Tongue (tissue), 2 donors: Measurements from ENCODE around the gene CALY. TPM values are rescaled to one million over a fixed set of nuclear protein-coding genes. Genes with fewer than 3 reads are reported as not detected.
"Not testable (repeated sequence)": the region's sequence is repeated elsewhere in the genome, so short reads cannot be mapped to it uniquely, and the experiment has no call there.

ENCODE experiments used
- DNase-seq: peaks from one replicate; pipeline ENCODE4 v3.0.0-alpha.2; 2015
- total RNA-seq: library from RNA; depleted of rRNA; stranded (reverse); fragments of >200 nt; gene quantifications from one replicate; pipeline ENCODE4 v1.2.3, GENCODE V29; 2014

Gene CALY, protein sequence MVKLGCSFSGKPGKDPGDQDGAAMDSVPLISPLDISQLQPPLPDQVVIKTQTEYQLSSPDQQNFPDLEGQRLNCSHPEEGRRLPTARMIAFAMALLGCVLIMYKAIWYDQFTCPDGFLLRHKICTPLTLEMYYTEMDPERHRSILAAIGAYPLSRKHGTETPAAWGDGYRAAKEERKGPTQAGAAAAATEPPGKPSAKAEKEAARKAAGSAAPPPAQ
- total RNA-seq = not detected

GRCh38 chr10:133336577-133337369, at the start of gene CALY:
Gene CALY (minus strand): TSS chr10:133336896. CDS start chr10:133328989, 7,907 bp downstream.
- DNase-seq = peak; percentile 34

GRCh38 chr10:133385214-133385613, 48.5 kb upstream of the CALY start:
- no peak for DNase-seq

GRCh38 chr10:133384071-133384470, 47.4 kb upstream of the CALY start:
- no peak for DNase-seq

- DNase-seq = no peak
Measured at GRCh38 chr10:133383551-133383950, 46.9 kb upstream of the CALY start.

DNA sequence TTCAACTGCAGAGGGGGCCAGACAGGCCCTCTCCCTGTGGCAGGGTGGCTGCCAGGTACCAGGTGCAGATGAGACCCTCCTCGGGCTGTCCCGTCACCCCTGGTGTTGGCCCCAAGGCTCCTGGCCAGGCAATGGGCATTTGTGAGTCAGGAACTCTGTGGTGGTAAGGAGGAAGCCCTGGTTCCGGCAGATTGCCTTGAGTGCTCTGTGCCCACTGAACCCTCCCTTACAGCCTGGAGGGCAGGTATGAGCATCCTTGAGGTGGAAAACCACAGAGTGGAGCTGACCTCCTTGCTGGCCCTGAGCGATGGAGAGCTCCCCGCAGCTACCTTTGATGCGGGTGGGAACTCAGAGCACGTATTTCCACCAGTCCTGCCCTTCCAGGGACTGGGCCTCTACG, 44.3 kb upstream of the CALY start:
- no peak for DNase-seq

DNA sequence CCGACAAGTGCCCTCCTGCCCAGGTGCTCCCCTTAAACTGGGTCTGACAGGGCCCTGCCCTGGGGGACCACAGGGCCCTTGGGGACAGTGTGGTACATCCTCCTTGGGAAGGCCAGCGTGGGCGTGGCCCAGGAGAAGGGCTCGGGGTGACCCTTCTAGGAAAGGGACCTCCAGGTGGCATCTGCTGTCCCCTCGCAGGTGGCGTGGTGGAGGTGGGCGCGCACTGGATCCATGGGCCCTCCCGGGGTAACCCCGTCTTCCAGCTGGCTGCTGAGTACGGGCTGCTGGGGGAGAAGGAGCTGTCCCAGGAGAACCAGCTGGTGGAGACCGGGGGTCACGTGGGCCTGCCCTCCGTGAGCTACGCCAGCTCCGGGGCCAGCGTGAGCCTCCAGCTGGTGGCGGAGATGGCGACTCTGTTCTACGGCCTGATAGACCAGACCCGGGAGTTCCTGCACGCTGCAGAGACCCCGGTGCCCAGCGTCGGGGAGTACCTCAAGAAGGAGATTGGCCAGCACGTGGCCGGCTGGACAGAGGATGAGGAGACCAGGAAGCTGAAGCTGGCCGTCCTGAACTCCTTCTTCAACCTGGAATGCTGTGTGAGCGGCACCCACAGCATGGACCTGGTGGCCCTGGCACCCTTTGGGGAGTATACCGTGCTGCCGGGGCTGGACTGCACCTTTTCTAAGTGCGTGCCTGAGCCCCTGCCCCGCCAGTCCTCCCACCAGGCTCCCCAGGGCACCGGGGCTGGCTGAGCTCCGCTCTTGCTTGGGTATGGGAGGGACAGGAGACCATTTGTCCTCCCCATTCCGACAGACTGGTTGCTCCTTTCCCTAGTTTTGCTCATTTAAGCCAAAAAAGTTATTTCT, 43.3 kb upstream of the CALY start:
- DNase-seq = no peak

DNA sequence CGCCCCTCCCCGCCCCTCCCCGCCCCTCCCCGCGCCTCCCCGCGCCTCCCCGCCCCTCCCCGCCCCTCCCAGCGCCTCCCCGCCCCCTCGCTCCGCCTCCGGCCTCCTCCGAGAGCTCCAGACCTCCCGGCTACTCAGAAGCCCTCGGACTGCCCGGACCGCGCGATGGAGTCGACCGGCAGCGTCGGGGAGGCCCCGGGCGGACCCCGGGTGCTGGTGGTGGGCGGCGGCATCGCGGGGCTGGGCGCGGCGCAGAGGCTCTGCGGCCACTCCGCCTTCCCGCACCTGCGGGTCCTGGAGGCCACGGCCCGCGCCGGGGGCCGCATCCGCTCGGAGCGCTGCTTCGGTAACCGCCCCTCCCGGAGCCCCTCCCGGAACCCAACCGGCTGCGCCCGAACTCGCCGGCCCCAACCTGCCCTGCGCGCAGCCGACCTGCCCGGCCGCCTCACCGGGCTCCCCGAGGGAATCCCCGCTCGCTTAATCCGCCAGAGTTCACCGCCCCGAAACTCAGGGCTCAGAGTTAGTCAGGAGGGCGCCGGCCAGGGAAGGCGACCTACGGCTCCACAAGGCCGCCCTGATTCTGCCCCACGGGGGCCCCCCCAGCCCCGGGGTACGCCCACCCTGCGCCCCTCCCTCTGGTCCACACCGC, 42.6 kb upstream of the CALY start, which contains the start of gene PAOX:
Gene PAOX, plus strand, starts transcription at position 111 of the 649 bp plus-strand sequence. Its CDS starts 55 bp downstream, at position 166.
- peak; percentile 73 for DNase-seq

GRCh38 chr10:133378251-133379096, 41.8 kb upstream of the CALY start:
- DNase-seq = peak; percentile 73

DNA sequence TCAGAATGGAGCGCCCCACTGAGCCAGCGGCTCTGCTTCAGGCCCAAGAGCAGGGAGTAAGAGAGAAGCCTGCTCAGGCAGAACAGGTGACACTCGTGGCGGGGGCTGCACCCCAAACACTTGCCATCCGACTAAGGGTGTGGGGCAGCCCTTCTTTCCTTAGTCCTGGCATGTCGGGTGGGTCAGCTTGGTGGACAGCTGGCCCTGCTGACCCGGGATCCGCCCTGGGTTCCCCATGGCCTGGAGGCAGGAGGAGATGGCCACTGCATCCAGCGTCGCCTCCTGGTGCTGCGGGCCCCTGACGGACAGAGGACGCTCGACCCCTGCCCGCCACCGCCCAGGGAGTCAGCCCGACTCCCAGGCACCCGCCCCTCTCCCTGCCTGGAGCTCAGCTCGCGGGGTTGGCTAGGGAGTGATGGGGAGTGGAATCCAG, 41.1 kb upstream of the CALY start:
- DNase-seq = no peak

DNA sequence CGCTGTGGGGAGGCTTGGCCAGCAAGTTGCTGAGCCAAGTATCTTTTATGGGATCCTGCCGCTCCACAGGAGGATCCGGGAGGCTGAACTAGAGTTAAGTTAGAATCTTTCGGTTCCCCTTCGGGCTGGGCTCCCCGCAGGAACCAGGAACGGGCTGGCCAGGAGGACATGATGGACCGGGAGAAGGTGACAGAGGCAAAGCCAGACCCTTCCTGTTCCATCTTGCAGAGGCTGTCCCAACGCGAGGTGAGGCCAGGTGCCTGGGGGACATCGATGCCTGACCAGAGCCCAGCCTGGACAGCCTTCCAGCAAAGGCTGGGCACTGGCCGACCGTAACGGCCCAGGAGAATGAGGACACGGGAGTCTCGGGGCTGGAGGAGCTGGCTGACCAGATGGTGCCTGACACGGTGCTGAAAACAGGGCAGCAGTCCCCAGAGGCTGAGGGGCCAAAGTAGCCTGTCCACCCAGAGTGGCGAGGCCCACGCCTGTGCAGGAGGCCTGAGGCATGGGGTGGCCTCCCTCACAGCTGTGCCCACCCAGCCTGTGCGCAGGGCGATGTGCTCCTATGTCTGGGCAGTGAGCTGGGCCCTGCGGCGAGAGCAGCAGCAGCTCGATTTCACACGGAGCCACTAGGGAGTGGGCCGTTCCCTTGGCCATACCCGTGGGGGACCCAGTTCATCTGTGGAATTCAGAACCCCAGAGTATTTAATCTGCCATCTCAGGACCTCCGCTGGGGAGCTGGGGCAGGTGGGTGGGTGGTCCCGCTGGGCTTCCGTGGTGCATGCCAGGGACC, 40.5 kb upstream of the CALY start:
- DNase-seq = no peak

- not testable (repeated sequence) for DNase-seq
Measured at GRCh38 chr10:133376183-133376582, 39.5 kb upstream of the CALY start.

DNA sequence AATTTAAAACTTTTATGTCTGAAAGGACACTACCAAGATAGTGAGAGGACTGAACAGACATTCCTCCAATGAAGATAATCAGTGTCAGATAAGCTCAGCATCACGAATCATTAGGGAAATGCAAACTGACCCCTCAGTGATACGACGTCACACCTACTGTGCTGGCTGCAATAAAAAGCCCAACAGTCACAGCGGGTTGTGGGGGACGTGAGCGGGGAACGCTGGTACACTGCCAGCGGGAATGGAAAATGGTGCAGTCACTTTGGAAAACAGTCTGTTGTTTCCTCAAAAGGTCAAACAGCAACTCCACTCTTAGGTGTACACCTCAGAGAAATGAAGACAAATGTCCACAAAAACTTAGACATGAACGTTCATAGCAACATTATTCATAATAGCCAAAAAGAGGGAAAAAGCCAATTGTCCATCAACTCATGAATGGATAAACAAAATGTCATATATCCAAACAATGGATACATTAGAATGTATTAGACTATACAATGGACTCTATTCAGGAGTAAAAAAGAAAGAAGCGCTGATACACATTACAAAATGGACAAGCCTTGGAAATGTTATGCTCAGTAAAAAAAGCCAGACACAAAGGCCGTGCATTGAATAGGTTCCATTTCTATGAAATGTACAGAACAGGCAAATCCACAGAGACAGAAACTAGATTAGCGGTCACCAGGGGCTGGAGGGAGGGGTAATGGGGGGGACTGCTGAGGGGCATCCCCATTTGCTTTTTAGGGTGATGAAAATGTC, 38.8 kb upstream of the CALY start:
- peak; percentile 44 for DNase-seq

GRCh38 chr10:133373174-133374090, 36.7 kb upstream of the CALY start, which contains the start of gene ECHS1:
Gene ECHS1 (minus strand): TSS chr10:133373354. CDS start chr10:133373333, 21 bp downstream.
- peak; percentile 98 for DNase-seq

- no peak for DNase-seq
Measured at GRCh38 chr10:133372507-133372906, 35.8 kb upstream of the CALY start.

DNA sequence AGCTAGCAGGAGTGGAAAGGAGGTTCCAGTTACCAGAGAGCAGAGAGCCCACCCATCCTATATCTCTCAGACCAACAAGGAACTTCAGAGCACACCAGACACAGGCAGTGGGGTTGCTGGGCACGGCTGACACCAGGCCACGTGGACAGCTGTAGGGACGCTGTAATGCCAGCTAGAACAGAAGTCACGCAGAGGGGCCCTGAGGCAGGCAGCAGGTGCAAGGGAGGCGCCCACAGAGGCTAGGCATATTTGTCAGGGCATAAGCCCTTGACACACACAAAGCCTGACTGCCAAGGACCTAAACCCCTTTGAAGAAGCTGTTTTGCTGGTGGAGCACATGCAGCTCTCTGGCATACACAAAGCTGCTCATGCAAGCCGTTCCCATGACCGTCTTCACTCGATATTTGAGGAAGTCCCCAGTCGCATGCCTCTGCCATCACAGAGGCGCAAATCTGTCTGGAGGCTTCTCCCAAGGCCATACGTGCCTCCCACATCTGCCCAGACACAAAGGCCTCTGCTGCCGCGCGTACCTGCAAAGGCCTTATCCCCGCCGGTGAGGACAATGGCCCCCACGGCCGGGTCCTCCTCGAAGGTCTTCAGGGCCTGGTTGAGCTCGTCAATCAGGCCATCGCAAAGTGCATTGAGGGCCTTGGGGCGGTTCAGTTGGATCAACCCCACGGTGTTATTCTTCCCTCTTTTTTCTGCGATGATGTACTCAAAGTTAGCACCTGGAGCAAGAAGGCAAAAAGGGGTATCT, 33.5 kb upstream of the CALY start:
- DNase-seq = peak; percentile 56

DNA sequence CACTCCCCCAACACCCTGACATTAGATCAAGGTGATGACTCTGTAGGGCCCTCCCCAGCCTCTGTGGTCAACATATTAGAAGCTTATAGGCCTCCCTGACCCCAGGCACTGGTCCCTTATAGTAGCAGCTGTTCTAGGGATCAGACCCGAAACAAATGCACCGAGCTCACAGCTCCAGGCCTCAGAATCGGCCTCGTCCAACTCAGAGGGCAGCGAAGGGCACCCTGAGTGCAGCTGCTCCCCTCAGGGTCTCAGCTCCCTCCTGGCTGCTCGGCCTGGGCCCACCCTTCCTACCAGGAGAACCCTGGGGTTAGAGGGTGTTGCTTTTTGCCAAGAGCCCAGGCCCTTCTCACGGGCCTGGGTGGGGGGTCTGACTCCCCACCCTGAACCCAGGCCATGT, 31.5 kb upstream of the CALY start:
- DNase-seq = no peak

- not testable (repeated sequence) for DNase-seq
Measured at GRCh38 chr10:133367461-133367860, 30.8 kb upstream of the CALY start.
